Erythroblast (primary cell): Measurements from ENCODE around the gene IL25.
A peak's percentile ranks its signal among the peaks of the same experiment; 100 is the strongest.

Source experiments
- DNase-seq, 2 experiments: peaks; one replicate each; lab custom pipeline; 2025; lab: John Stamatoyannopoulos, UW
- GATA1 ChIP-seq: IDR thresholded peaks from 2 replicates; pipeline ENCODE4 v1.6.1; 2011; ENCODE audit warnings: low read depth, mild to moderate bottlenecking, control low read depth, low read length, moderate library complexity
- POLR2A ChIP-seq: IDR thresholded peaks from 2 replicates; pipeline ENCODE4 v1.6.1; 2011; ENCODE audit warnings: mild to moderate bottlenecking, low read length

Gene IL25

DNA sequence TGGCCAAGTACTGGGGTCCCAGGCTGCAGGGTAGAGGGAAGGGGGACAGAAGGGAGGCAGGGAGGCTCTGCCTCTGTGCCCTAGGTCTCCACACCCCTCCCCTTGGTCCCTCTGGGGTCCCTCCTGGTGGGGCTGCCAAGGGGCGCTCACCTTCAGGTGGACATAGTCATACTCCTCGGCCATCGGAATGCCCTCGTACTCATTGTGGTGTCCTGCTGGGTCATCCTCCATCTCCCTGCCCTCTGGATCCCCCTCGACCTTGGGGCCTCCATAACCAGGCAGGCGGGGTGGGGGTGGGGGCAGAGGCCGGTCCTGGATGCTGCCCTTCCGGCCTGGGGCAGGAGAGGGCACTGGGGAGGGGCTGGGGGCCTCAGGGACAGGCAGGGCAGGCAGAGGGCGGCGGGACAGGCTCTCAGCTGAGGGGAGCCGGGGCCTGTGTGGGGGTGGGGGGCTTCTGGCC lies 13.4 kb upstream of the IL25 start:
- DNase-seq, result no peak
- TF ChIP-seq POLR2A (no peak), GATA1 (no peak)

DNA sequence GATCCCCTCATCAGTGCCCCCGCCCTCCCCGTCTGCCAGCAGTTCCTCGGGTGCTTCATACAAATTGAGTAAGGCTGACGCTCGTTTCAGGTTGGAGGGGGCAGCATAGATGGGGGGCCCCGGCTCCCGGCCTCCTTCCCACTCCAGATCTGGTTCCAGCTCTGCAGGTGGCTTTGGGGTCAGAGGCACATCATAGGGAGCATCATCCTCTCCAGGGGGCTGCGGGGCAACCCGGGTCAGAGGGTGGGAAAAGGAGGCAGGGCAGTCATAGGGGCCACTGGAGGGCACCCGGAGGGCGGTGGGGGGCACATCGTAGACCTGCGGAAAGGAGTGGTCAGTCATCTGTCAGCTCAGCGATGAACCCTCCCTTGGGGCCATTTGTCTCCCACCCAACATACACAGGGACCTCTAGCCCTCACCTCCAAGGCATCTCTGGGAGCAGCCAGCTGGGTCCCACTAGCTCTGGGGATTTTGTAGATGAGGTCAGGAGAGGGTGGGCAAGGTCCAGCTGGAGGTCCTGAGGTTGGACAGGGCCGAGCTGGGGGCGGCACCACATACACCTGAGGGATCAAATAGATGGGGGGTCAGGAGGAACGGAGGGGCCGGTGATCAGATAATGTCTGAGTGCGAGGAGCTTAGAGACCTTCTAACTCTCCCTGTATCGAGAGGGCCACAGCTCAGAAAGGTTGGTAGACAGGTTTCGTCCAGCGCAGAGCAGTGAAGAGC lies 12.7 kb upstream of the IL25 start:
- DNase-seq, result no peak
- TF ChIP-seq POLR2A (no peak), GATA1 (no peak)

DNA sequence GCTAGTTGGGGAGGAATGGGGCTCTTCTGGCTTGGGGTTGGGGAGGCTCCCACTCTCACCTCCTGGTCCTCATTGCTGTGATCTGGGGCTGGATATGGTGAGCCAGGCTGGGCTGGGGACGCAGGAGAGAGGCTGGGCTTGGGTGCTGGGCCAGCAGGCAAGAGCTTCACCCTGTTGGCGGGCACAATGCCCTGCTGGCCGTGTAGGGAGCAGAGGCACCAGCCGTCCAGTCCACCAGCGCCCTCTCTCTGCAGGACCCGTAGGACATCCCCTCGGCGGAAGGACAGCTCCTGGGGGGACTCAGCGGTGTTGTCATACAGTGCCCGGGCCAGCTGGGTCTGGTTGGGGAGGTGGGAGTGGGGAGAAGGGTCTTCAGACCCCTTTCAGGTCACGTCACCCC lies 12.1 kb upstream of the IL25 start:
- peak; percentile 9 to 21 for DNase-seq
- no peak for TF ChIP-seq GATA1
- no peak for TF ChIP-seq POLR2A

DNA sequence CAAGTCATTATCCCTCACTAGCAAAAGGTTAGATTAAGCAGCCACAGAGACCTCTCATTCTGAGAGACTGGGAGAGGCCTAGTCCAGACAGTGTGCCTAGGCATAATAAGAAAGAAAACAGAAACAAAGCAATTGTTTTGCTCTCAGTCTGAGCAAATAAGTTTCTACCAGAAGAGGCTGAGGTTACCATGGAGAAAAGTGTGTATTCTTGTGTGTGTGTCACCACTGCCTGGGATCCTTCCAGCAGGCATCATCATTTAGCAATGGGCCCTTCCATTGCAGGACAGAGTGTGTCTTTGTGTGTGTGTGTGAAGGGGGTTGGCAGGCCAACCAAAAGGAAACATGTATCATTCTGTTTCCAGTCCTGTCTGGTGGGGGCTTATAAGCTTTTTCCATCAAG lies 11.3 kb upstream of the IL25 start:
- TF ChIP-seq GATA1, result no peak
- TF ChIP-seq POLR2A, result no peak
- DNase-seq, result no peak

DNA sequence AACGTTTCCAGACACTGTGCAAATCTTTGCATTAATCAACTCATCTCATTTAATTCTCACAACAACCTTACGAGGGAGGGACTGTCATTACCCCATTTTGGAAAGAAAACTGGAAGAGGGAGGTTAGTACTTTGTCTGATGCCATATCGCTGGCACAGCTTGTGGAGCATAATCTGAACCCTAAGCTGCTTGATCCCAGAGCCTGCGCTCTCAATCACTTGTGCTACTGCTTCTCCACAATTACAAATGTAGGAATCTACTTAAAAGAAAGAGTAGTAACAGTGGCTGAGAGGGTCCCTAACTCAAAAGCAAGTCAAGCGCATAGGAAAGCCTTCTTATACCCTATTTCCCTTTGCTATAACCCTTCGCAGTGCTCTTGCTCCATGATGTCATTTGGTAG lies 10.8 kb upstream of the IL25 start:
- no peak for TF ChIP-seq GATA1
- no peak for TF ChIP-seq POLR2A
- DNase-seq, result no peak

DNA sequence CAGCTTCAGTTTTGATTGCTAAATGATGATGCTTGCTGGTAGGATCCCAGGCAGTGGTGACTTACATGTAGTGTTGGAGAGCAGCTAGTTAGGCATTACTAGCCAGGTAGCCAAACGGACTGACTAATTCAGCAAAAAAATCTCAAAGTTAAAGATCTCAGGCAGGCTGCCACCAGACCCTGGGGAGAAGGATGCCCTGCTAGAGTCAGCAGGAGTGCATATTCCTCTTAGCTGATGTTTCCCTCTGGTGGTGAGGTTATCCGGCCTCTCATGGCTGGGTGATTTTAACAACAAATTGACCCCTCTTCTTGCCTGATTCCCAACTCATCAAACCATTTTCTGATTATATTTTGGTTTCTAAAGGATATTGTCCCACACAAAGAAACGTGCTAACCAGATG lies 10.4 kb upstream of the IL25 start:
- DNase-seq, result peak in 1 of 2 experiments; percentile 8
- no peak for TF ChIP-seq POLR2A
- TF ChIP-seq GATA1, result no peak

DNA sequence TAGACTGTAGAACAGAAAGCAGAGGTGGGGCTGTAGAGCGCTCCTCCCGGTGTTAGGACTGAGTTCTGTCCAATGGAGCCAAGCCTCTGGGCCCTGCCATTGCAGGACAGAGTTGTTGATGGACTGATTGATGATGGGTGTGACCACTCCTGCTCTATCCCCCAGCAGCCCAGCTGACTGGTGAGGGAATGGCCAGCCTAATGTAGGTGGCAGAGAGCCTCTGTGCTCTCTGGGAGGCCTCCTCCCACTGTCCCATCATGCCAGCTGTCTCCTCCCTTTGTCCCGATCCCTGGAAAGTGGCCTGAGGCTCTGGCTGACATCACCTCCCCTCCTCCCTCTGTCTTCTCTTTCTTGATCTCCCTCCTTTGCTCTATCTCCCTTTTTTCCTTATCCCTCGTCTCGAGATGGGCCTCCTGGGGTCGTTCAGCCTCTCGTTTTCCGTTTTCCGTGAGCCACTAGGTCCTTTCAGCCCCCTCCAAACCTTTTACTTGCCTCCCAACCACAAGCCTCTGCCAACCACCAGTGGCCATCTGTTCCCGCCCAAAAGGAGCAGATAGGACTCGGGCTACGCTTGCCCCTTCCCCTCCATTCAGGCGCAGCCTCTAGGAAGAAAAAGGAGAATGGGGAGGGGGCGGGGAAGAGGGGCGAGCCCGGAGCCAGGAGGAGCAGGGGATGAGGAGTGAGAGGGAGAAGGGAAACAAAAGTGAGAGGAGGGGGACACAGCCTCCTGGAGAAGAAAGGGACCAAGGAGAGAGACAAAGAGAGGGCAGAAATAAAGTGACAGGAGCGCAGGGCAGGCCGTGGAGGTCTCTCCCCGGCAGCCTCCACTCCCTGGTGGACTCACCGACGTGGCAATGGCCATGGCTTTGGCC lies 8.2 kb upstream of the IL25 start:
- no peak for TF ChIP-seq GATA1
- no peak for TF ChIP-seq POLR2A
- no peak for DNase-seq

DNA sequence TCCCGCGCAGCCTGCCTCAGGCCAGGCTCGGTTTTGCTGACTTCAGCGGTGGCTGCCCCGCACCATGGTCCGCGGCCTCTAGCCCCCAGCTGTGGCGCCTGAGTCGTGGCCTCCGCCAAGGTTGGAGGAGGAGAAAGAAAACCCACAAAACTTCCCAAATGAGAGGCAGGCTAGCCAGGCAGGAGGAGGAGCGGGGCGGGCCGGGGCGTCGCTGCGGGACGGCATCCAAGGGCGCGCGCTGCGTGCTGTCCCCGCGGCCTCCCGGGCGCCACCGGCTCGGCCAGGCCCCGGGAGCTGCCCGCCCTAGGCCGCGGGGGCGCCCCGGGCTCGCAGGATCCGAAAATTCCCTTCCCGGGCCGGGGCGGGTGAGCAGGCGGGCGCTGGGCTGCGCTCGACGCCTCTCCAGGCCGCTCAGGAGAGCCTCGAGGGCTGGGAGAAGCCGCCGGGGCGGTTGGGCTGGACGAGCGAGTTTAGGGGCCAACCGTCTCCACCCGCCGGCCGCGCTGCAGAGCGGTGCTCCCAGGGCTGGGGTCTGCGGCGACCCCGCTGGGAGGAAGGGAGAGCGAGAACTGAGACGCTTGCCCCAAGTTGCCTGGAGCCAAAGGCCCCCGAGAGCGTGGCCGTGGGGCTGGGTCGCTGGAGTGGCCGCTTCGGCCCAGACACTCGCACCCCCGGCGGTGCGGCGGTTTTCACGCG lies 7.4 kb upstream of the IL25 start, which contains the start of gene EFS:
Gene EFS, minus strand, starts transcription at position 137 of the 696 bp plus-strand sequence. CDS start 147 bp downstream, outside the sequence.
- no peak for TF ChIP-seq GATA1
- no peak for TF ChIP-seq POLR2A
- DNase-seq, result no peak

DNA sequence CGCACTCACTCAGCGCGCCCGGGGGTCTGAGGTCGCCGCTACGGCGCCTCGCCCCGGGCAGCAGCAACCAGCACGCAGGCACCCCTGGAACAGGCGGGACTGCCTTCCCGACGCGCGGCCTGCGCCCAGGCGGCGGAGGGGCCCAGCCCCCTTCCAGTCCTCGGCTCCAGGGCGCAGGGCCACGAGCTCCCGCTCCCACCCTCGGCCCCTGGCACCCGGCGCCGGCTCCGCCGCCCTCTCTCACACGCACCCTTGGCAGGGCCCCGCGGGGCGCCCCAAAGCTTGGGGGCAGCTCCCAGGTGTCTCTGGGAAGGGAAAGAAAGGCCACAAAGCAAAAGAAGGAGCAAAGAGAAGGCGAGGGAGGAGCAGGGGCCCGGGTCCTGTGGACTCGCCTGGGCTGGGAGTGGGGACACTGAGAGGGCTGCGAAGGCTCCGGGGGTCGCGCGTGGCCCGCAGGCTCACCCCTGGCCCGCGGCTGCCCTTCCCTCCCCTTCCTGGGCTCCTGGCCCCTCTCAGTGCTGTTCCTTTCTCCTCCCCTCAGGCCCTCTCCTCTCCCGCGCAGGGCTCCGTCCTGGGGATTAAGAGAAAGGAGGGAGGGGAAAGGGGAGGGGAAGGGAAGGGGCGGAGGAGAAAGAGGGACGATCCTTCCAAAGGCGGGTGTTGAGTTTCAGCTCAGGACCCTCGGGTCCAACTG lies 6.7 kb upstream of the IL25 start:
- DNase-seq, result no peak
- no peak for TF ChIP-seq GATA1

DNA sequence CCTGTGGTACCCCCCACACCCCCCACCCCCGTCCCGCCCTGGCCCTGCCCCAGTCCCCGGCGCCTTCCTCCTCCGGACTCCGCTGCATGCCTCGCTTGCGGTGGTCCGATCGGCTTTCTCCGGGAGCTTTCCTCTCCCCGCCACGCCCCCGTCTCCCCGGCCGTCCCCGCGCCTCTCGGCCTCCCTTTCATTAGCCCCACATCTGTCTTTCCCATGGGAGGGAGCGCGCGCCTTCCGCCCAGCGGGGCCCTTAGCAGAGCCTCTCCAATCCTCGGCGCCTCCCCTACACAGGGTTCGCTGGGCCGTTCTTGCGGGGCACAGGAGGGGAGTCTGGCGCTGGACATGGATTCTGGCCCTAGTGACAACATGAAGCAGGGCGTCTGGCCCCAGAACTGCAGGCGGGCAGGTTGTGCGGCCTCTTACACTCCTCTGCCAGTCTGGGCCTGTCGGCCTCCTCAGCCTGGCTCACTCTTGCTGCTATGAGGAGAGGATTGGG lies 6.1 kb upstream of the IL25 start:
- no peak for DNase-seq
- no peak for TF ChIP-seq POLR2A
- TF ChIP-seq GATA1, result no peak

DNA sequence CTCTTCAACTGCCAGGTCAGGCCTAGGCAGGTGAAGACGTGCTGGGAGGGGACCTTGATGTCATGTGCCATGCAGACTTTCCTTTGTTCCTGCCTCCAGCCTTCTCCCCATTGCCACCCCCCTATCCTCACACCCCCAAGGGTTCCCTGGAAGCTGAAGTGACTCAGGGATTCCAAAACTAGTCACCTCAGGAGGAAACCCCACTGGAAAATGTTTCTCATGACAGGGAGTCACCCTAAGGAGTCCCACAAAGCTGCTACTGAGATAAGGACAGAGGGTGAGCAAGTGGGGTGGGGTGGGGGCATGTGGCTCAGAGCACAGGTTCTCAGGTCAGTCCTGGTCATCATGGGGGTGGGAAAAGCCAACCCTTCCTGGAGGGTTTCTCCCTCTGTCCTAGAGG lies 2.4 kb upstream of the IL25 start:
- no peak for TF ChIP-seq POLR2A
- no peak for TF ChIP-seq GATA1
- no peak for DNase-seq

DNA sequence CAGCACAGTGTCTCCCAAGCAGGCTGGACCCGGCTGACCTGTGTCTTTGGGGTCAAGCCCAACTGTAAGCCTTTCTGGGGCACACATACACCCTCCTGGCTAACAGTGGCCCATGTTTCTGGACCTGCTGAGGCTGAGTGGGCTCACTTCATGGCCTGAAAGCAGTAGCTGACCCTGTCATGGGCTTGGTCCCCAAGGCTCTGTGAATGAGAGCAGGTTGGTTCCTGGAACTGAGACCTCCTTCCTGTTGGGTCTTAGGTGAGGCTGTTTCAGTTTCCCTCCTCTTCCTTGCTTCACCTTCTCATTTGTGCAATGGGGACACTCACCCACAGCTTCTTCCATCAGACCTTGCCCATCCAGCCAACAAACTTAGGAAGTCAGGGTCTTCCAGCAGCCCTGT lies 744 bp upstream of the IL25 start:
- no peak for DNase-seq
- no peak for TF ChIP-seq GATA1
- TF ChIP-seq POLR2A, result no peak

DNA sequence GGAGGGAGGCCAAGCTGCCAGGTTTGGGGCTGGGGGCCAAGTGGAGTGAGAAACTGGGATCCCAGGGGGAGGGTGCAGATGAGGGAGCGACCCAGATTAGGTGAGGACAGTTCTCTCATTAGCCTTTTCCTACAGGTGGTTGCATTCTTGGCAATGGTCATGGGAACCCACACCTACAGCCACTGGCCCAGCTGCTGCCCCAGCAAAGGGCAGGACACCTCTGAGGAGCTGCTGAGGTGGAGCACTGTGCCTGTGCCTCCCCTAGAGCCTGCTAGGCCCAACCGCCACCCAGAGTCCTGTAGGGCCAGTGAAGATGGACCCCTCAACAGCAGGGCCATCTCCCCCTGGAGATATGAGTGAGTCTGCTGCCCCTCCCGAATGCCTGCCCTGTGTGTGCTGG lies 432 bp downstream of the IL25 start:
- DNase-seq, result no peak
- no peak for TF ChIP-seq POLR2A
- no peak for TF ChIP-seq GATA1
